GM12878 (cell line): ENCODE data around the gene SNTA1. TPM values are rescaled to one million over a fixed set of nuclear protein-coding genes. Genes with fewer than 3 reads are reported as not detected.

Source experiments
- ATAC-seq: fragments of 200-7000 bp; cut with Tn5 transposase; 3 replicates; pipeline ENCODE4 v1.9.1; 2020; ENCODE audit warnings: mild to moderate bottlenecking, moderate library complexity
- BruUV-seq: library from RNA; stranded (reverse); fragments of 400-500 nt; replicated peaks from 2 replicates; lab custom pipeline; 2021; lab: Mats Ljungman, UMichigan
- CTCF ChIA-PET: fragments of 300-600 bp; sonication (Branson Sonifier 250); formaldehyde crosslinking; extraction: SDS; loops from one replicate; lab custom pipeline; 2021; ENCODE audit warnings: inconsistent platforms; lab: Yijun Ruan, JAX
- POLR2A ChIA-PET: fragments of 350-600 bp; formaldehyde crosslinking; extraction: SDS; loops from one replicate; lab custom pipeline; 2021; ENCODE audit warnings: inconsistent platforms; lab: Charles Lee
- RAD21 ChIA-PET: fragments of 300-600 bp; sonication (Branson Sonifier 250); formaldehyde crosslinking; loops from one replicate; lab custom pipeline; 2023; ENCODE audit warnings: antibody characterized with exemption; ENCODE audit not compliant: unreplicated experiment; lab: Charles Lee
- SMC1A ChIA-PET: fragments of 300-600 bp; sonication (Branson Sonifier 250); formaldehyde crosslinking; loops from one replicate; lab custom pipeline; 2023; ENCODE audit not compliant: unreplicated experiment, uncharacterized antibody; lab: Charles Lee
- DNase-seq: peaks from one replicate; pipeline ENCODE4 v3.0.0-alpha.2; 2011; ENCODE audit warnings: low read depth, low spot score
- FAIRE-seq: peaks from 3 replicates; lab custom pipeline; 2011; peaks lifted over from hg19 to GRCh38; lab: Jason Lieb, UNC
- H2AFZ ChIP-seq: 2 replicates; pipeline ENCODE4 v1.6.0; 2011; ENCODE audit warnings: low read depth, low read length, control low read depth; ENCODE audit not compliant: control insufficient read depth
- H3K27ac ChIP-seq: 2 replicates; pipeline ENCODE4 v1.5.1; 2011; ENCODE audit warnings: control low read depth; ENCODE audit not compliant: control insufficient read depth, insufficient read depth
- H3K27me3 ChIP-seq, 2 experiments: replicated peaks in 1 of 2; 2 replicates each; pipeline versions ENCODE4 v1.6.0 to v1.6.1; 2011; ENCODE audit warnings: low read length in 1 of 2; ENCODE audit not compliant: control insufficient read depth in 2 of 2, insufficient read depth in 2 of 2
- H3K36me3 ChIP-seq, 2 experiments: 2 replicates each; pipeline ENCODE4 v1.5.1; 2011; ENCODE audit warnings: low read length in 1 of 2; ENCODE audit not compliant: control insufficient read depth in 2 of 2, insufficient read depth in 2 of 2
- H3K4me1 ChIP-seq: 2 replicates; pipeline ENCODE4 v1.6.1; 2011; ENCODE audit warnings: mild to moderate bottlenecking, low read length, moderate library complexity, mixed read lengths; ENCODE audit not compliant: control insufficient read depth, insufficient read depth
- H3K4me2 ChIP-seq: 2 replicates; pipeline ENCODE4 v1.6.0; 2011; ENCODE audit warnings: control low read depth; ENCODE audit not compliant: control insufficient read depth, insufficient read depth
- H3K4me3 ChIP-seq: fragments of 200-600 bp; sonication (generic); 2 replicates; pipeline ENCODE4 v1.5.1; 2016
- H3K79me2 ChIP-seq: 2 replicates; pipeline ENCODE4 v1.6.0; 2011; ENCODE audit warnings: low read length; ENCODE audit not compliant: control insufficient read depth, insufficient read depth
- H3K9ac ChIP-seq: 2 replicates; pipeline ENCODE4 v1.8.0; 2011; ENCODE audit warnings: low read length, control low read depth, mixed read lengths; ENCODE audit not compliant: control insufficient read depth, insufficient read depth
- H3K9me3 ChIP-seq: replicated peaks from 3 replicates; pipeline ENCODE4 v1.5.1; 2011; ENCODE audit warnings: mild to moderate bottlenecking, low read length; ENCODE audit not compliant: control insufficient read depth, insufficient read depth
- H4K20me1 ChIP-seq: 2 replicates; pipeline ENCODE4 v1.6.0; 2011; ENCODE audit not compliant: control insufficient read depth, insufficient read depth
- CHD1 ChIP-seq: IDR thresholded peaks from 2 replicates; pipeline ENCODE4 v1.6.1; 2012; ENCODE audit warnings: low read depth, low read length, improper control_type of control experiment
- DPF2 ChIP-seq: fragments of 450-650 bp; IDR thresholded peaks from 2 replicates; pipeline ENCODE4 v1.6.1; 2017; ENCODE audit warnings: mild to moderate bottlenecking
- ETV6 ChIP-seq, 2 experiments: fragments of 450-650 bp in 1 of 2; IDR thresholded peaks in 1 of 2; conservative IDR thresholded peaks in 1 of 2; 2 replicates each; pipeline ENCODE4 v1.6.1; 2014; ENCODE audit warnings: antibody characterized with exemption in 1 of 2, borderline replicate concordance in 1 of 2, low read depth in 1 of 2, mild to moderate bottlenecking in 1 of 2, moderate library complexity in 1 of 2
- HCFC1 ChIP-seq: fragments of 150-350 bp; IDR thresholded peaks from 2 replicates; pipeline ENCODE4 v1.6.1; 2014; ENCODE audit warnings: low read length
- HDAC2 ChIP-seq: fragments of 200-600 bp; sonication (generic); IDR thresholded peaks from 2 replicates; pipeline ENCODE4 v1.6.1; 2017
- HDAC6 ChIP-seq: fragments of 200-600 bp; sonication (generic); IDR thresholded peaks from one replicate; pipeline ENCODE4 v1.8.0; 2017; ENCODE audit warnings: antibody characterized with exemption; ENCODE audit not compliant: unreplicated experiment
- HDGF ChIP-seq: fragments of 450-650 bp; IDR thresholded peaks from 2 replicates; pipeline ENCODE4 v1.6.1; 2016; ENCODE audit warnings: antibody characterized with exemption
- IKZF2 ChIP-seq, 2 experiments: fragments of 450-650 bp; IDR thresholded peaks; 2 replicates each; pipeline ENCODE4 v1.6.1; 2017; ENCODE audit warnings: mild to moderate bottlenecking in 2 of 2, moderate library complexity in 2 of 2
- JUNB ChIP-seq: IDR thresholded peaks from 2 replicates; pipeline ENCODE4 v1.6.1; 2016; ENCODE audit warnings: antibody characterized with exemption, mild to moderate bottlenecking
- RCOR1 ChIP-seq: conservative IDR thresholded peaks from 2 replicates; pipeline ENCODE4 v1.6.1; 2012; ENCODE audit warnings: low read depth, low read length, improper control_type of control experiment
- STAT1 ChIP-seq: fragments of 450-650 bp; conservative IDR thresholded peaks from 2 replicates; pipeline ENCODE4 v1.6.1; 2014; ENCODE audit warnings: antibody characterized with exemption, mild to moderate bottlenecking
- ZBED1 ChIP-seq: IDR thresholded peaks from 2 replicates; pipeline ENCODE4 v1.6.1; 2016; ENCODE audit warnings: borderline replicate concordance
- WGBS: methylation state at CpG from one replicate; pipeline ENCODE4 v1.1.6; 2016; ENCODE audit warnings: low lambda C conversion rate; ENCODE audit not compliant: insufficient replicate concordance, insufficient coverage; ENCODE audit errors: missing lambda C conversion rate; 5-methylcytosine and 5-hydroxymethylcytosine counted together
- in situ Hi-C: fragments of 300-500 bp; cut with MboI; formaldehyde crosslinking; loops from 9 replicates; pipeline ENCODE4 v1.14.3; 2018; ENCODE audit warnings: mixed read lengths
- intact Hi-C: fragments of 100-400 bp; cut with micrococcal nuclease; formaldehyde crosslinking; loops from one replicate; pipeline ENCODE4 v1.14.2; 2022; ENCODE audit not compliant: unreplicated experiment
- polyA plus RNA-seq, 11 experiments: library from polyadenylated mRNA; depleted of rRNA in 4 of 11; unstranded in 6 of 11; stranded (reverse) in 5 of 11; fragments of >200 nt; fragmentation: Nextera tagmentation in 4 of 11; fragmentation: Illumina TruSeq in 1 of 11; extraction: Ambion mirVana in 4 of 11; extraction: Trizol in 1 of 11; gene quantifications; 1 replicate in 1 of 11; 2 replicates in 10 of 11; pipeline versions ENCODE4 v1.2.1 to v1.2.3, GENCODE V29; 2011 to 2016; ENCODE audit warnings: inconsistent platforms in 2 of 11, missing spikeins in 2 of 11, low read depth in 1 of 11
- total RNA-seq, 4 experiments: library from RNA; depleted of rRNA in 3 of 4; stranded (reverse); fragments of >200 nt in 3 of 4; fragmentation: Illumina TruSeq in 1 of 4; extraction: Trizol in 1 of 4; gene quantifications; 2 replicates each; pipeline versions ENCODE4 v1.2.1 to v1.2.3, GENCODE V29; 2013 to 2021
- TF ChIP-seq, protein P1 (sequence below): fragments of 450-650 bp; IDR thresholded peaks from 2 replicates; pipeline ENCODE4 v1.6.1; 2017; ENCODE audit warnings: antibody characterized with exemption, mild to moderate bottlenecking, moderate library complexity
- TF ChIP-seq, protein P2 (sequence below): IDR thresholded peaks from 2 replicates; pipeline ENCODE4 v1.6.1; 2012; ENCODE audit warnings: low read depth, low read length, improper control_type of control experiment

Gene SNTA1
- total and polyA plus RNA-seq, 10 of the 15 experiments (the other 5 are each of a cell fraction or from before 2014, with no cell fraction given) = 0.26 to 5.1 (median 1.8) TPM

DNA sequence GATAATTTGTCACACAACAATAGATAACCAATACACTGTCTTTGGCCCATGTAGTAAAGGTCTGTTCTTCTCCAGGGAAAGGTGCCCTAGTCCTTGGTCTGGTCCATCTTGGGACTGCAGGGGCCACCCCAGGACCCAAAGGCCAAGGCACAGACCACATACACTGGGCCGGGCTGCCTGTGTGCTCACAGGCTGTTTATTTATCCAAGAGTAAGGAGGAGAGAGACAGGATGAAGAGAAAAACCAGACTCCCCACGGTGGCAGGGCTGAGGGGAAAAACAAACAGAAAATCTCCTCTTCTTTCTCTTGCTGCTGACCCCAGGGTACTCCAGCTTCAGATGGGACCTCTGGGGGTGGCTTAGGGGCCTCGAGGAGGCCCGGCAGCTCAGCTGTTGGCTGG is 35.8 kb downstream of the SNTA1 start (continued):
- TF ChIP-seq HCFC1 = no peak
- TF ChIP-seq DPF2 = no peak
- TF ChIP-seq ZBED1 = no peak

DNA sequence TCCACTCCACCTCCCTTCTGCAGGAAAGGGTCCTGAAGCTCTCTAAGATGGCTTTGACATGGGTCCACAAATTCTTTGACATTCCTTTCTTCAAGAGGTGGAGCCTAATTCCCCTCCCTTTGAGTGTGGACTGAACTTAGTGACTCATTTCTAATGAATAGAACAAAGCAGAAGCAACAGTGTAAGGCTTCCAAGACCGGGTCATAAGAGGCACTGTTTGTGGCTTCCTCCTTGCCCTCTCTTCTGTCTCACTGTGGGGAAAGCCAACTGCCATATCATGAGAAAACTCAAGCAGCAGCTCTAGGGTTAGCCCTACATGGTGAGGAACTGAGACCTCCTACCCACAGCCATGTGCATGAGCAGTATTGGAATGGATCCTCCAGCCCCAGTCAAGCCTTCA is 36.3 kb downstream of the SNTA1 start:
- POLR2A ChIA-PET = no interaction called here
- H2AFZ ChIP-seq = no peak overlapping the region
- peaks cover 2% of the 10 kb centered on the region; the same call in 1 of the 2 replicates for H3K79me2 ChIP-seq
- BruUV-seq = no TSS peak
- in situ Hi-C loops = no loop called here
- H3K4me3 ChIP-seq = no peak overlapping the region
- CTCF ChIA-PET = no interaction called here
- intact Hi-C loops = no loop called here
- no peak overlapping the region for H3K27ac ChIP-seq
- no peak for TF ChIP-seq CHD1
- TF ChIP-seq IKZF2 (IDR thresholded peaks at IDR 0.05) = no peak
- no peak for TF ChIP-seq RCOR1
- TF ChIP-seq, protein P1, sequence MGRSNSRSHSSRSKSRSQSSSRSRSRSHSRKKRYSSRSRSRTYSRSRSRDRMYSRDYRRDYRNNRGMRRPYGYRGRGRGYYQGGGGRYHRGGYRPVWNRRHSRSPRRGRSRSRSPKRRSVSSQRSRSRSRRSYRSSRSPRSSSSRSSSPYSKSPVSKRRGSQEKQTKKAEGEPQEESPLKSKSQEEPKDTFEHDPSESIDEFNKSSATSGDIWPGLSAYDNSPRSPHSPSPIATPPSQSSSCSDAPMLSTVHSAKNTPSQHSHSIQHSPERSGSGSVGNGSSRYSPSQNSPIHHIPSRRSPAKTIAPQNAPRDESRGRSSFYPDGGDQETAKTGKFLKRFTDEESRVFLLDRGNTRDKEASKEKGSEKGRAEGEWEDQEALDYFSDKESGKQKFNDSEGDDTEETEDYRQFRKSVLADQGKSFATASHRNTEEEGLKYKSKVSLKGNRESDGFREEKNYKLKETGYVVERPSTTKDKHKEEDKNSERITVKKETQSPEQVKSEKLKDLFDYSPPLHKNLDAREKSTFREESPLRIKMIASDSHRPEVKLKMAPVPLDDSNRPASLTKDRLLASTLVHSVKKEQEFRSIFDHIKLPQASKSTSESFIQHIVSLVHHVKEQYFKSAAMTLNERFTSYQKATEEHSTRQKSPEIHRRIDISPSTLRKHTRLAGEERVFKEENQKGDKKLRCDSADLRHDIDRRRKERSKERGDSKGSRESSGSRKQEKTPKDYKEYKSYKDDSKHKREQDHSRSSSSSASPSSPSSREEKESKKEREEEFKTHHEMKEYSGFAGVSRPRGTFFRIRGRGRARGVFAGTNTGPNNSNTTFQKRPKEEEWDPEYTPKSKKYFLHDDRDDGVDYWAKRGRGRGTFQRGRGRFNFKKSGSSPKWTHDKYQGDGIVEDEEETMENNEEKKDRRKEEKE = no peak
- TF ChIP-seq HDAC6 = no peak
- no peak for TF ChIP-seq HDGF
- TF ChIP-seq JUNB = no peak
- no peak for TF ChIP-seq STAT1
- TF ChIP-seq HDAC2 = no peak
- TF ChIP-seq ETV6 (conservative IDR thresholded peaks at IDR 0.05 in 1 of 2, IDR thresholded peaks at IDR 0.05 in 1 of 2; ENCODE audit: borderline replicate concordance in 1 of 2, low read depth in 1 of 2) = no peak
- TF ChIP-seq, protein P2, sequence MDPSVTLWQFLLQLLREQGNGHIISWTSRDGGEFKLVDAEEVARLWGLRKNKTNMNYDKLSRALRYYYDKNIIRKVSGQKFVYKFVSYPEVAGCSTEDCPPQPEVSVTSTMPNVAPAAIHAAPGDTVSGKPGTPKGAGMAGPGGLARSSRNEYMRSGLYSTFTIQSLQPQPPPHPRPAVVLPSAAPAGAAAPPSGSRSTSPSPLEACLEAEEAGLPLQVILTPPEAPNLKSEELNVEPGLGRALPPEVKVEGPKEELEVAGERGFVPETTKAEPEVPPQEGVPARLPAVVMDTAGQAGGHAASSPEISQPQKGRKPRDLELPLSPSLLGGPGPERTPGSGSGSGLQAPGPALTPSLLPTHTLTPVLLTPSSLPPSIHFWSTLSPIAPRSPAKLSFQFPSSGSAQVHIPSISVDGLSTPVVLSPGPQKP = no peak
- RAD21 ChIA-PET = no interaction called here
- ATAC-seq (no peak; the same call in 2 of the 3 replicates), DNase-seq (no peak), FAIRE-seq (no peak)
- no peaks in the 10 kb centered on the region; the same call in 2 of the 3 replicates for H3K9me3 ChIP-seq
- SMC1A ChIA-PET = interaction anchor here (1.4 kb wide), 1 partner anchor 12 kb away, joined by 3 read pairs; no protein-coding TSS in a partner anchor
- no peaks in the 10 kb centered on the region for H3K27me3 ChIP-seq
- H4K20me1 ChIP-seq = no peaks in the 10 kb centered on the region
- 36% methylated on average over 1 of the region's 1 CpG for WGBS
- peaks cover 9% of the 10 kb centered on the region for H3K4me1 ChIP-seq
- no peak overlapping the region for H3K4me2 ChIP-seq
- H3K9ac ChIP-seq = no peak overlapping the region
- no peaks in the 10 kb centered on the region; a peak in 1 of 4 replicates for H3K36me3 ChIP-seq
